HCT116 (cell line): ENCODE results near the gene TMEM135. TPM values are rescaled to one million over a fixed set of nuclear protein-coding genes. Genes with fewer than 3 reads are reported as not detected.

Source experiments
- ATAC-seq: fragments of 200-7000 bp; cut with Tn5 transposase; 2 replicates; pipeline ENCODE4 v1.9.1; 2020; ENCODE audit warnings: mild to moderate bottlenecking, moderate library complexity
- BruUV-seq: library from RNA; stranded (reverse); fragments of 400-500 nt; replicated peaks from 2 replicates; lab custom pipeline; 2021; lab: Mats Ljungman, UMichigan
- CTCF ChIA-PET: fragments of 300-600 bp; sonication (Branson Sonifier 250); formaldehyde crosslinking; loops from one replicate; lab custom pipeline; 2021; ENCODE audit warnings: antibody characterized with exemption; lab: Charles Lee
- POLR2A ChIA-PET: fragments of 300-600, 350-600 bp; sonication (Branson Sonifier 250); formaldehyde crosslinking; loops from one replicate; lab custom pipeline; 2021; ENCODE audit warnings: antibody characterized with exemption; lab: Charles Lee
- RAD21 ChIA-PET, 2 experiments: fragments of 300-600 bp; sonication (Branson Sonifier 250); formaldehyde crosslinking; loops; one replicate each; lab custom pipeline; 2023; ENCODE audit warnings: low total read pairs in 2 of 2; ENCODE audit not compliant: uncharacterized antibody in 2 of 2, unreplicated experiment in 2 of 2, low non-redundant PET in 1 of 2; lab: Charles Lee
- DNase-seq: peaks from one replicate; pipeline ENCODE4 v3.0.0-alpha.2; 2010; ENCODE audit warnings: low read depth, low spot score
- H2AFZ ChIP-seq: fragments of 200-600 bp; shearing (Covaris generic), sonication (generic); 2 replicates; pipeline ENCODE4 v1.6.1; 2017; ENCODE audit warnings: low read depth, mixed run types, mixed read lengths, antibody characterized with exemption, low read length; ENCODE audit not compliant: poor library complexity, severe bottlenecking
- H3K27ac ChIP-seq: 2 replicates; pipeline ENCODE4 v1.5.1; 2012; ENCODE audit warnings: low read depth, low read length
- H3K27me3 ChIP-seq: fragments of 200-600 bp; sonication (generic); 2 replicates; pipeline ENCODE4 v1.6.1; 2016; ENCODE audit warnings: mixed run types, low read length, mixed read lengths; ENCODE audit not compliant: insufficient read depth
- H3K36me3 ChIP-seq, 2 experiments: fragments of 200-500 bp in 1 of 2; fragments of 200-600 bp in 1 of 2; sonication (Bioruptor generic) in 1 of 2; sonication (generic) in 1 of 2; 2 replicates each; pipeline versions ENCODE4 v1.5.1 to v1.6.1; 2014 to 2016; ENCODE audit warnings: low read length in 2 of 2, inconsistent platforms in 1 of 2, mixed read lengths in 1 of 2, mixed run types in 1 of 2; ENCODE audit not compliant: insufficient read depth in 2 of 2, control insufficient read depth in 1 of 2
- H3K4me1 ChIP-seq, 2 experiments: fragments of 200-600 bp in 1 of 2; sonication (generic) in 1 of 2; 2 replicates each; pipeline versions ENCODE4 v1.5.1 to v1.6.1; 2012 to 2017; ENCODE audit warnings: low read length in 2 of 2, inconsistent platforms in 1 of 2, mild to moderate bottlenecking in 1 of 2, mixed read lengths in 1 of 2, mixed run types in 1 of 2, moderate library complexity in 1 of 2; ENCODE audit not compliant: insufficient read depth in 2 of 2, control insufficient read depth in 1 of 2
- H3K4me2 ChIP-seq: fragments of 200-600 bp; sonication (generic); 2 replicates; pipeline ENCODE4 v1.6.1; 2017; ENCODE audit warnings: mixed run types, low read length, mixed read lengths
- H3K4me3 ChIP-seq, 2 experiments: fragments of 200-600 bp in 1 of 2; sonication (generic) in 1 of 2; replicated peaks in 1 of 2; 2 replicates each; pipeline ENCODE4 v1.5.1; 2011 to 2016; ENCODE audit warnings: low read length in 2 of 2, control low read depth in 1 of 2, low read depth in 1 of 2, mild to moderate bottlenecking in 1 of 2, mixed read lengths in 1 of 2, mixed run types in 1 of 2
- H3K79me2 ChIP-seq: fragments of 200-600 bp; sonication (generic); 2 replicates; pipeline ENCODE4 v1.6.1; 2017; ENCODE audit warnings: mild to moderate bottlenecking, mixed run types, low read length, moderate library complexity, mixed read lengths; ENCODE audit not compliant: insufficient read depth
- H3K9ac ChIP-seq: fragments of 200-600 bp; sonication (generic); 2 replicates; pipeline ENCODE4 v1.6.1; 2016; ENCODE audit warnings: low read length, mixed read lengths
- H3K9me2 ChIP-seq: fragments of 200-600 bp; sonication (generic), shearing (Covaris generic); 2 replicates; pipeline ENCODE4 v1.6.1; 2017; ENCODE audit warnings: mixed run types, mild to moderate bottlenecking, moderate library complexity; ENCODE audit not compliant: insufficient read depth
- H3K9me3 ChIP-seq, 2 experiments: fragments of 200-500 bp in 1 of 2; fragments of 200-600 bp in 1 of 2; sonication (Bioruptor generic) in 1 of 2; sonication (generic) in 1 of 2; 2 replicates each; pipeline ENCODE4 v1.6.1; 2014 to 2017; ENCODE audit warnings: low read length in 2 of 2, mixed read lengths in 2 of 2, inconsistent platforms in 1 of 2, low read depth in 1 of 2, mild to moderate bottlenecking in 1 of 2, mixed run types in 1 of 2, moderate library complexity in 1 of 2; ENCODE audit not compliant: control insufficient read depth in 1 of 2, insufficient read depth in 1 of 2
- H4K20me1 ChIP-seq: fragments of 200-600 bp; sonication (generic), shearing (Covaris generic); 2 replicates; pipeline ENCODE4 v1.6.1; 2017; ENCODE audit warnings: mixed run types, mild to moderate bottlenecking, moderate library complexity; ENCODE audit not compliant: insufficient read depth
- CEBPB ChIP-seq: IDR thresholded peaks from 2 replicates; pipeline ENCODE4 v1.6.1; 2012; ENCODE audit warnings: low read depth
- EGR1 ChIP-seq: IDR thresholded peaks from 2 replicates; pipeline ENCODE4 v1.6.1; 2012; ENCODE audit warnings: low read depth
- ELF1 ChIP-seq: IDR thresholded peaks from 2 replicates; pipeline ENCODE4 v1.6.1; 2012; ENCODE audit warnings: low read depth, borderline replicate concordance
- EZH2phosphoT487 ChIP-seq: fragments of 200-600 bp; IDR thresholded peaks from 2 replicates; pipeline ENCODE4 v1.6.1; 2018; ENCODE audit warnings: antibody characterized with exemption, borderline replicate concordance
- JUND ChIP-seq: IDR thresholded peaks from 2 replicates; pipeline ENCODE4 v1.6.1; 2012
- POLR2AphosphoS5 ChIP-seq: IDR thresholded peaks from 2 replicates; pipeline ENCODE4 v1.6.1; 2011; ENCODE audit warnings: mild to moderate bottlenecking, low read depth, low read length, moderate library complexity
- SIN3A ChIP-seq: IDR thresholded peaks from 2 replicates; pipeline ENCODE4 v1.6.1; 2012; ENCODE audit warnings: low read depth
- SRF ChIP-seq: IDR thresholded peaks from 2 replicates; pipeline ENCODE4 v1.6.1; 2012; ENCODE audit warnings: low read depth
- ZBTB33 ChIP-seq: IDR thresholded peaks from 2 replicates; pipeline ENCODE4 v1.6.1; 2011; ENCODE audit warnings: mild to moderate bottlenecking, low read length, moderate library complexity; ENCODE audit not compliant: insufficient replicate concordance; ENCODE audit errors: extremely low read depth
- ZFX ChIP-seq: fragments of 450-650 bp; IDR thresholded peaks from 2 replicates; pipeline ENCODE4 v1.6.1; 2017
- intact Hi-C: fragments of 100-400 bp; cut with micrococcal nuclease; formaldehyde crosslinking; loops from 2 replicates; pipeline ENCODE4 v1.10.0; 2022
- total RNA-seq: library from RNA; stranded (reverse); gene quantifications from one replicate; pipeline ENCODE4 v1.2.1, GENCODE V29; 2021; ENCODE audit not compliant: unreplicated experiment
- TF ChIP-seq, protein P1 (sequence below), 3 experiments: fragments of 200-600 bp in 1 of 3; sonication (generic) in 1 of 3; IDR thresholded peaks in 2 of 3; conservative IDR thresholded peaks in 1 of 3; 2 replicates each; pipeline ENCODE4 v1.5.1; 2012 to 2017; ENCODE audit warnings: low read depth in 2 of 3, low read length in 2 of 3, antibody characterized with exemption in 1 of 3, borderline replicate concordance in 1 of 3, control low read depth in 1 of 3, mild to moderate bottlenecking in 1 of 3, mixed read lengths in 1 of 3, mixed run types in 1 of 3, moderate library complexity in 1 of 3; ENCODE audit not compliant: insufficient read depth in 1 of 3
- TF ChIP-seq, protein P2 (sequence below): IDR thresholded peaks from 2 replicates; pipeline ENCODE4 v1.6.1; 2012; ENCODE audit warnings: low read depth

Gene TMEM135
- total RNA-seq, 1 experiment from 2014 or later = 50.6 TPM

DNA sequence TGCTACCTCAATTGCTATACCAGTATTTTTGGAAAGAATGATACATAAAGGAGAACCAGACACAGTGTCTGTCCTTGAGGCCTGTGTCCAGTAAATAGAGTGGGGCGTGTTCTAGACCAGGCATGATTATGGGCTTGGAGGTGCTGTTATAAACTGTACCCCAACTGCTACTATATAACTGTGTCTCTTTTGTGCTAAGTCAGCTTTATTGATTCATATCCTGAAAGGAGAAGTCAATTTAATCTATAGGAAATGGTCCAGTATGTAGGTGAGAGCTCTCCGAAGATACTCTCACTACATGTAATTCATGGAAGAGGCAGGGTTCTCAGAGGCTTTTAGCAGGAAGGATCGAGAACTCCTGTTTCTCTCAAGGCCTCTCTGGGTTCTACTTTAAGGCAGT lies 334.3 kb downstream of the TMEM135 start:
- no peaks in the 10 kb centered on the region for H3K9me3 ChIP-seq
- ChIA-PET POLR2A (no interaction called here), CTCF (no interaction called here), RAD21 (no interaction called here)
- no peaks in the 10 kb centered on the region for H3K4me1 ChIP-seq
- no peaks in the 10 kb centered on the region for H4K20me1 ChIP-seq
- DNase-seq = no peak
- TF ChIP-seq ZBTB33 (no peak), CEBPB (no peak), JUND (no peak), EGR1 (no peak), EZH2phosphoT487 (no peak), SIN3A (no peak), ELF1 (no peak), ZFX (no peak), SRF (no peak), POLR2AphosphoS5 (no peak)
- TF ChIP-seq, protein P1, sequence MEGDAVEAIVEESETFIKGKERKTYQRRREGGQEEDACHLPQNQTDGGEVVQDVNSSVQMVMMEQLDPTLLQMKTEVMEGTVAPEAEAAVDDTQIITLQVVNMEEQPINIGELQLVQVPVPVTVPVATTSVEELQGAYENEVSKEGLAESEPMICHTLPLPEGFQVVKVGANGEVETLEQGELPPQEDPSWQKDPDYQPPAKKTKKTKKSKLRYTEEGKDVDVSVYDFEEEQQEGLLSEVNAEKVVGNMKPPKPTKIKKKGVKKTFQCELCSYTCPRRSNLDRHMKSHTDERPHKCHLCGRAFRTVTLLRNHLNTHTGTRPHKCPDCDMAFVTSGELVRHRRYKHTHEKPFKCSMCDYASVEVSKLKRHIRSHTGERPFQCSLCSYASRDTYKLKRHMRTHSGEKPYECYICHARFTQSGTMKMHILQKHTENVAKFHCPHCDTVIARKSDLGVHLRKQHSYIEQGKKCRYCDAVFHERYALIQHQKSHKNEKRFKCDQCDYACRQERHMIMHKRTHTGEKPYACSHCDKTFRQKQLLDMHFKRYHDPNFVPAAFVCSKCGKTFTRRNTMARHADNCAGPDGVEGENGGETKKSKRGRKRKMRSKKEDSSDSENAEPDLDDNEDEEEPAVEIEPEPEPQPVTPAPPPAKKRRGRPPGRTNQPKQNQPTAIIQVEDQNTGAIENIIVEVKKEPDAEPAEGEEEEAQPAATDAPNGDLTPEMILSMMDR (IDR thresholded peaks at IDR 0.05 in 2 of 3, conservative IDR thresholded peaks at IDR 0.05 in 1 of 3; ENCODE audit: borderline replicate concordance in 1 of 3, insufficient read depth in 1 of 3, low read depth in 2 of 3, low read length in 2 of 3) = no peak
- TF ChIP-seq, protein P2, sequence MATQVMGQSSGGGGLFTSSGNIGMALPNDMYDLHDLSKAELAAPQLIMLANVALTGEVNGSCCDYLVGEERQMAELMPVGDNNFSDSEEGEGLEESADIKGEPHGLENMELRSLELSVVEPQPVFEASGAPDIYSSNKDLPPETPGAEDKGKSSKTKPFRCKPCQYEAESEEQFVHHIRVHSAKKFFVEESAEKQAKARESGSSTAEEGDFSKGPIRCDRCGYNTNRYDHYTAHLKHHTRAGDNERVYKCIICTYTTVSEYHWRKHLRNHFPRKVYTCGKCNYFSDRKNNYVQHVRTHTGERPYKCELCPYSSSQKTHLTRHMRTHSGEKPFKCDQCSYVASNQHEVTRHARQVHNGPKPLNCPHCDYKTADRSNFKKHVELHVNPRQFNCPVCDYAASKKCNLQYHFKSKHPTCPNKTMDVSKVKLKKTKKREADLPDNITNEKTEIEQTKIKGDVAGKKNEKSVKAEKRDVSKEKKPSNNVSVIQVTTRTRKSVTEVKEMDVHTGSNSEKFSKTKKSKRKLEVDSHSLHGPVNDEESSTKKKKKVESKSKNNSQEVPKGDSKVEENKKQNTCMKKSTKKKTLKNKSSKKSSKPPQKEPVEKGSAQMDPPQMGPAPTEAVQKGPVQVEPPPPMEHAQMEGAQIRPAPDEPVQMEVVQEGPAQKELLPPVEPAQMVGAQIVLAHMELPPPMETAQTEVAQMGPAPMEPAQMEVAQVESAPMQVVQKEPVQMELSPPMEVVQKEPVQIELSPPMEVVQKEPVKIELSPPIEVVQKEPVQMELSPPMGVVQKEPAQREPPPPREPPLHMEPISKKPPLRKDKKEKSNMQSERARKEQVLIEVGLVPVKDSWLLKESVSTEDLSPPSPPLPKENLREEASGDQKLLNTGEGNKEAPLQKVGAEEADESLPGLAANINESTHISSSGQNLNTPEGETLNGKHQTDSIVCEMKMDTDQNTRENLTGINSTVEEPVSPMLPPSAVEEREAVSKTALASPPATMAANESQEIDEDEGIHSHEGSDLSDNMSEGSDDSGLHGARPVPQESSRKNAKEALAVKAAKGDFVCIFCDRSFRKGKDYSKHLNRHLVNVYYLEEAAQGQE = no peak
- no peak for ATAC-seq
- H3K27me3 ChIP-seq = no peaks in the 10 kb centered on the region
- H2AFZ ChIP-seq = no peak overlapping the region
- no peak overlapping the region for H3K4me2 ChIP-seq
- no peaks in the 10 kb centered on the region for H3K36me3 ChIP-seq
- H3K79me2 ChIP-seq = no peaks in the 10 kb centered on the region
- H3K27ac ChIP-seq = no peak overlapping the region
- H3K4me3 ChIP-seq = no peak overlapping the region
- intact Hi-C loops = loop anchor here (5.0 kb wide), 1 partner anchor 40 kb away; no protein-coding TSS in a partner anchor
- no peaks in the 10 kb centered on the region for H3K9me2 ChIP-seq
- no TSS peak for BruUV-seq
- no peak overlapping the region for H3K9ac ChIP-seq
